Measurements from ENCODE around the gene ABCA9.

The ABCA9 gene

DNA sequence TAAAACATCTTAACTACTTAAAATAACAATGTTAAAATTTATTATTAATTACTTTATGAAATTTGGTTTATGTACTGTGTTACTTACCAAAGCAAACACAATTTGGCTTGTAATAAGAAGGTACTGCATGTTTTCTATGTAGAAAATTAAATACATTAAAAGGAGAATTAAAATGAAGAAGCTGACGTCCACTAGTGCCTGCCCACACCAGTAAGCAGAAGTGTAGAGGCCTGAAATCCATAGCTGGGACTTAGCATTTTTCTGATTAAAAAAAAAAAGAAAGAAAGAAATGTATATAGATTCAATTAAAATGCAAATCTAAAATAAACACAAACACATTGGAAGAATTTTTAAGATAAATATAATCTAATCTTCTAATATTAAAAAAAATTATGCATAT is 35.8 kb upstream of the ABCA9 start:
- Histone ChIP-seq H3K18ac (ENCODE audit: low read length) (no peak overlapping the region), H3K9ac (ENCODE audit: low read length) (no peak overlapping the region), H2BK120ac (ENCODE audit: low read depth, low read length) (no peak overlapping the region), H4K5ac (ENCODE audit: low read length) (no peak overlapping the region), H3K79me1 (ENCODE audit: low read length) (no peaks in the 10 kb centered on the region), H2BK5ac (ENCODE audit: low read length) (no peak overlapping the region), H3K27ac (ENCODE audit: low read depth, low read length) (no peak overlapping the region), H3K23ac (ENCODE audit: low read length) (no peak overlapping the region), H3K4ac (ENCODE audit: low read depth, low read length) (no peak overlapping the region), H3K56ac (ENCODE audit: low read length) (no peak overlapping the region), H3K36me3 (ENCODE audit: control insufficient read depth, insufficient read depth, low read length) (no peaks in the 10 kb centered on the region), H2AK5ac (ENCODE audit: low read length) (no peak overlapping the region), H3K79me2 (ENCODE audit: control insufficient read depth, insufficient read depth, low read length) (no peaks in the 10 kb centered on the region), H3K4me2 (ENCODE audit: low read length) (no peak overlapping the region), H3K27me3 (ENCODE audit: insufficient read depth, low read length, poor library complexity) (no peaks in the 10 kb centered on the region), H3K4me1 (ENCODE audit: control insufficient read depth, low read depth, low read length) (no peaks in the 10 kb centered on the region), H2BK15ac (replicated peaks; ENCODE audit: low read depth) (no peak overlapping the region), H4K8ac (ENCODE audit: low read depth, low read length) (no peak overlapping the region), H3K4me3 (ENCODE audit: low read length) (no peak overlapping the region)
- no peak for DNase-seq
- no CpG with 5 or more reads among the region's 1 CpG for WGBS (ENCODE audit: extremely low coverage, insufficient coverage, low lambda C conversion rate)

DNA sequence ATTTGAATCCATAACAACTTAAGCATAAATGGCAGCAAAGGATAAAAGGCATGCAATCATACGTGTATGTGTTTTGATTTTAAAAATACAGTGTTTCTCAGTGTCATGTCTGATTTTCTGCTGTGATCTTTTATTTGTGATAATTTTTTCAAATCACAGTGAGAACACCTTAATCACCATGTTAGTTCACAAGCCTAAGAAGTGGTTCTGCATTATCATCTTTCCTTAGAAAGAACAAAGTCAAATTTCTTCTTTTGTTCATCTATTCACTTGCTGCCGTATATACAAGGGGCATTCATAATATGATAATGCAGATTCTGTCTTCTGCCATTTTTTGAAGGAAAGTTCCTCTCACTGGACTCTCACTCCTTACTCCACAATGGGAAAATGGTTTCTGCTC is 33.3 kb upstream of the ABCA9 start:
- Histone ChIP-seq H3K4me3 (ENCODE audit: low read length) (no peak overlapping the region), H2BK120ac (ENCODE audit: low read depth, low read length) (no peak overlapping the region), H4K5ac (ENCODE audit: low read length) (no peak overlapping the region), H2AK5ac (ENCODE audit: low read length) (no peak overlapping the region), H3K27ac (ENCODE audit: low read depth, low read length) (no peak overlapping the region), H2BK5ac (ENCODE audit: low read length) (no peak overlapping the region), H4K8ac (ENCODE audit: low read depth, low read length) (no peak overlapping the region), H3K79me1 (ENCODE audit: low read length) (no peaks in the 10 kb centered on the region), H3K27me3 (ENCODE audit: insufficient read depth, low read length, poor library complexity) (no peaks in the 10 kb centered on the region), H3K23ac (ENCODE audit: low read length) (no peak overlapping the region), H3K36me3 (ENCODE audit: control insufficient read depth, insufficient read depth, low read length) (no peaks in the 10 kb centered on the region), H3K4me1 (ENCODE audit: control insufficient read depth, low read depth, low read length) (no peaks in the 10 kb centered on the region), H3K18ac (ENCODE audit: low read length) (no peak overlapping the region), H3K9ac (ENCODE audit: low read length) (no peak overlapping the region), H2BK15ac (replicated peaks; ENCODE audit: low read depth) (no peak overlapping the region), H3K79me2 (ENCODE audit: control insufficient read depth, insufficient read depth, low read length) (no peaks in the 10 kb centered on the region), H3K4ac (ENCODE audit: low read depth, low read length) (no peak overlapping the region), H3K56ac (ENCODE audit: low read length) (no peak overlapping the region), H3K4me2 (ENCODE audit: low read length) (no peak overlapping the region)
- no CpG with 5 or more reads among the region's 2 CpGs for WGBS (ENCODE audit: extremely low coverage, insufficient coverage, low lambda C conversion rate)
- no peak for DNase-seq

DNA sequence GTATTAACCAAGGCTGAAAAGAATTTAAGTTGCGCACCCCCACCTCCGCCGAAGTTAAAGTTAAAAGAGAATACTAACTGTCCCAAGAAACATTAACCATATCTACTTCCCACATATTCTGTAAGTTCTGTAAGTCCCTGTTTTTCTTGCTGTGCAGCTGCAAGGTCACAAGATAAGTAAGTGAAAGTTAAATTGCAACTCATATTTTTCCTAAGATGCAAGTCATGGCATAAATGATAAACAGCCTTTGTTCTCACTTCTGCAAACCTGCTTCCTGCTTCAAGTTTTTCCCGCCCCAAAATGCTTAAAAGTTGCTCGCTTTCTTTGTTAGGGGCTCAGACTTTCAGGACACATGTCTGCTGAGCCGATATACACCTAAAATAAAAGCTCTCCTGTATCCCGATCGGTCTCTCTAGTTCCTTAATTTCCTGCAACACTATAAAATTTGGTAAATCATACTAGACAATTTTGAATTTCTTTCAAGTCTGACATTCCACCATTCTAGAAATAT is 32.6 kb upstream of the ABCA9 start:
- no peak overlapping the region for H2BK15ac ChIP-seq (replicated peaks; ENCODE audit: low read depth)

DNA sequence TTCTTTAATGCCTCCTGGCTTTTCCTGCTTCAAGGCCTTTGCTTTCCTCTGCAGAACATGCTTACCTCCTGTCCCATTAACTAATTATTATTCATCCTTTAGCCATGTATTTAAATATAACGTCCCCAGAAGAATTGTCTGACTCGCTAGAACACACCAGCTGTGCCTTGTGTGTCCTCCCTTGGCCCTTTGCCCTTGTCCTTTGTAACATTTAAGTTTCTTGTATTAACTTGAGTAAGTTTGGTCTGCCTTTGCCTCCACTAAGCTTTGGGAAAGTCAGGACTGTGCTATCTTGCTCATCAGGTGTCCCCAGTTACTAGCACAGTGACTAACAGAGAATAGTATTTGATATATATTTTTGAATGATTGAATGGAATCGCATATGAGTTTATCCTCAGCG is 29.6 kb upstream of the ABCA9 start:
- Histone ChIP-seq H3K23ac (ENCODE audit: low read length) (no peak overlapping the region), H3K27ac (ENCODE audit: low read depth, low read length) (no peak overlapping the region), H3K4ac (ENCODE audit: low read depth, low read length) (no peak overlapping the region), H2BK15ac (replicated peaks; ENCODE audit: low read depth) (no peak overlapping the region), H3K36me3 (ENCODE audit: control insufficient read depth, insufficient read depth, low read length) (no peaks in the 10 kb centered on the region), H3K79me1 (ENCODE audit: low read length) (no peaks in the 10 kb centered on the region), H2BK120ac (ENCODE audit: low read depth, low read length) (no peak overlapping the region), H3K4me3 (ENCODE audit: low read length) (no peak overlapping the region), H3K4me2 (ENCODE audit: low read length) (no peak overlapping the region), H3K27me3 (ENCODE audit: insufficient read depth, low read length, poor library complexity) (no peaks in the 10 kb centered on the region), H2BK5ac (ENCODE audit: low read length) (no peak overlapping the region), H3K4me1 (ENCODE audit: control insufficient read depth, low read depth, low read length) (no peaks in the 10 kb centered on the region), H4K5ac (ENCODE audit: low read length) (no peak overlapping the region), H4K8ac (ENCODE audit: low read depth, low read length) (no peak overlapping the region), H3K56ac (ENCODE audit: low read length) (no peak overlapping the region), H3K79me2 (ENCODE audit: control insufficient read depth, insufficient read depth, low read length) (no peaks in the 10 kb centered on the region), H3K18ac (ENCODE audit: low read length) (no peak overlapping the region), H2AK5ac (ENCODE audit: low read length) (no peak overlapping the region), H3K9ac (ENCODE audit: low read length) (no peak overlapping the region)
- no CpG with 5 or more reads among the region's 4 CpGs for WGBS (ENCODE audit: extremely low coverage, insufficient coverage, low lambda C conversion rate)
- no peak for DNase-seq

More for the DNA sequence above, 32.6 kb upstream of the ABCA9 start:
- Histone ChIP-seq H2AK5ac (ENCODE audit: low read length) (no peak overlapping the region), H3K79me1 (ENCODE audit: low read length) (no peaks in the 10 kb centered on the region), H3K23ac (ENCODE audit: low read length) (no peak overlapping the region), H3K56ac (ENCODE audit: low read length) (no peak overlapping the region), H3K27ac (ENCODE audit: low read depth, low read length) (no peak overlapping the region), H2BK5ac (ENCODE audit: low read length) (no peak overlapping the region), H4K8ac (ENCODE audit: low read depth, low read length) (no peak overlapping the region), H3K4me3 (ENCODE audit: low read length) (no peak overlapping the region), H3K4me1 (ENCODE audit: control insufficient read depth, low read depth, low read length) (no peaks in the 10 kb centered on the region), H3K36me3 (ENCODE audit: control insufficient read depth, insufficient read depth, low read length) (no peaks in the 10 kb centered on the region), H3K4ac (ENCODE audit: low read depth, low read length) (no peak overlapping the region), H3K27me3 (ENCODE audit: insufficient read depth, low read length, poor library complexity) (no peaks in the 10 kb centered on the region), H4K5ac (ENCODE audit: low read length) (no peak overlapping the region), H3K18ac (ENCODE audit: low read length) (no peak overlapping the region), H3K79me2 (ENCODE audit: control insufficient read depth, insufficient read depth, low read length) (no peaks in the 10 kb centered on the region), H3K4me2 (ENCODE audit: low read length) (no peak overlapping the region), H3K9ac (ENCODE audit: low read length) (no peak overlapping the region), H2BK120ac (ENCODE audit: low read depth, low read length) (no peak overlapping the region)
- no CpG with 5 or more reads among the region's 8 CpGs for WGBS (ENCODE audit: extremely low coverage, insufficient coverage, low lambda C conversion rate)
- DNase-seq = no peak

DNA sequence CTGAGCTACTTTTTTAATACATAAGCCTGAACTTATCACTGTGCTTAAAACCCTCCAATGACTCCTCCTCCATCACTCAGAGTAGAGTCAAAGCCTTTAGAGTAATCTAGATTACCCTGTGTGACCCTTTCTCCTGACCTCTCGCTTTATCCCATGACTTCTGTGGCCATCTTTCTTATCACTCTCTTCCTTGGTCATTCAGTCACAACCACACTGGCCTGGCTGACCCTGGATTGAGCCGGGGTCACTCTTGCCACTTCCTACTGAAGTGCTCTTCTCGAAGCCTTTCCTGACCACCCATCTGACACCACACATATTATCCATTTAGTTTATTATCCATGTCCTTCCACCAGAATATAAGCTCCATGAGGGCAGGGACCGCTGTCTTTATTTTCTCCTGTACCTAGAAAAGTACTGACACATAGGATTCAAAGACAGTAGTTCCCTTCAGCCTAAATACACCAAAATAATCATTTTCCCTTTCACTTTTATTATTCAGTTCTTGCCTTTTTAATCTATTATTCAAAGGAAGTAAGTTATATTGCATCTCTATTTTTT is 28.0 kb upstream of the ABCA9 start:
- no peak overlapping the region for H4K5ac ChIP-seq (ENCODE audit: low read length)
- no peaks in the 10 kb centered on the region for H3K79me2 ChIP-seq (ENCODE audit: control insufficient read depth, insufficient read depth, low read length)
- H3K79me1 ChIP-seq (ENCODE audit: low read length) = no peaks in the 10 kb centered on the region
- no peak overlapping the region for H3K27ac ChIP-seq (ENCODE audit: low read depth, low read length)
- H3K36me3 ChIP-seq (ENCODE audit: control insufficient read depth, insufficient read depth, low read length) = no peaks in the 10 kb centered on the region
- H2BK120ac ChIP-seq (ENCODE audit: low read depth, low read length) = no peak overlapping the region
- H2BK15ac ChIP-seq (replicated peaks; ENCODE audit: low read depth) = no peak overlapping the region
- no peak overlapping the region for H3K9ac ChIP-seq (ENCODE audit: low read length)
- no peak for DNase-seq
- no peak overlapping the region for H2BK5ac ChIP-seq (ENCODE audit: low read length)
- H3K27me3 ChIP-seq (ENCODE audit: insufficient read depth, low read length, poor library complexity) = no peaks in the 10 kb centered on the region
- H3K4me1 ChIP-seq (ENCODE audit: control insufficient read depth, low read depth, low read length) = no peaks in the 10 kb centered on the region
- H3K4ac ChIP-seq (ENCODE audit: low read depth, low read length) = no peak overlapping the region
- H3K4me3 ChIP-seq (ENCODE audit: low read length) = no peak overlapping the region
- no peak overlapping the region for H3K18ac ChIP-seq (ENCODE audit: low read length)
- H3K56ac ChIP-seq (ENCODE audit: low read length) = no peak overlapping the region
- H3K4me2 ChIP-seq (ENCODE audit: low read length) = no peak overlapping the region
- no peak overlapping the region for H4K8ac ChIP-seq (ENCODE audit: low read depth, low read length)
- WGBS (ENCODE audit: extremely low coverage, insufficient coverage, low lambda C conversion rate) = no CpG with 5 or more reads among the region's 4 CpGs
- H3K23ac ChIP-seq (ENCODE audit: low read length) = no peak overlapping the region
- H2AK5ac ChIP-seq (ENCODE audit: low read length) = no peak overlapping the region

DNA sequence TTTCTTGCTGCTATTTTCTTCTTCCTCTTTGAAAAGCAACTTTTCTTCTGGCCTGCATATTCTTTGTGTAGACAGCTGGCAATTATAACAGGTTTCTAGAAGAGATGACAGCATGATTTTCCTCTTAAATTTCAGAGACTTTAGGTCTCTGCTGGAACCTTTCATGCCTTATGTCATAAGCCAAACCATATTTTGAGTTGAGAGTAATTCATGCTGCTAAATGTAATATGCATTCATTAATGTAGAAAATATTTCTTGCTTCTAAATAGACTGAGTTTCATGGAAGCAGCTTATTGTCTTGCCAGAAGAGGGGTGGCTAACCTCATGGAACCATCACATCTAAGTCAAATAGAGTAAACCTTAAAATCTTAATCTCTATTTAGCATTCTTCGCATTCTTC is 25.9 kb upstream of the ABCA9 start:
- WGBS (ENCODE audit: extremely low coverage, insufficient coverage, low lambda C conversion rate) = 100% methylated on average over 1 of the region's 1 CpG
- H4K8ac ChIP-seq (ENCODE audit: low read depth, low read length) = no peak overlapping the region

More for the DNA sequence above, 25.9 kb upstream of the ABCA9 start:
- Histone ChIP-seq H3K18ac (ENCODE audit: low read length) (no peak overlapping the region), H2BK15ac (replicated peaks; ENCODE audit: low read depth) (no peak overlapping the region), H3K4me2 (ENCODE audit: low read length) (no peak overlapping the region), H3K79me1 (ENCODE audit: low read length) (no peaks in the 10 kb centered on the region), H3K4me1 (ENCODE audit: control insufficient read depth, low read depth, low read length) (no peaks in the 10 kb centered on the region), H2BK120ac (ENCODE audit: low read depth, low read length) (no peak overlapping the region), H3K56ac (ENCODE audit: low read length) (no peak overlapping the region), H2BK5ac (ENCODE audit: low read length) (no peak overlapping the region), H3K23ac (ENCODE audit: low read length) (no peak overlapping the region), H4K5ac (ENCODE audit: low read length) (no peak overlapping the region), H3K4ac (ENCODE audit: low read depth, low read length) (no peak overlapping the region), H3K27me3 (ENCODE audit: insufficient read depth, low read length, poor library complexity) (no peaks in the 10 kb centered on the region), H3K79me2 (ENCODE audit: control insufficient read depth, insufficient read depth, low read length) (no peaks in the 10 kb centered on the region), H3K27ac (ENCODE audit: low read depth, low read length) (no peak overlapping the region), H3K36me3 (ENCODE audit: control insufficient read depth, insufficient read depth, low read length) (no peaks in the 10 kb centered on the region), H3K4me3 (ENCODE audit: low read length) (no peak overlapping the region), H3K9ac (ENCODE audit: low read length) (no peak overlapping the region), H2AK5ac (ENCODE audit: low read length) (no peak overlapping the region)
- no peak for DNase-seq
